ENCODE results near the gene NDC1.

The NDC1 gene

GRCh38 chr1:53729456-53730223 is 108.5 kb downstream of the NDC1 start:
- no peak for DNase-seq

GRCh38 chr1:53728702-53729455 is 109.2 kb downstream of the NDC1 start:
- DNase-seq = no peak

GRCh38 chr1:53728196-53728595 is 109.9 kb downstream of the NDC1 start:
- no peak for DNase-seq

GRCh38 chr1:53727461-53728092 is 110.5 kb downstream of the NDC1 start:
- DNase-seq = no peak

GRCh38 chr1:53726009-53726600 is 112.0 kb downstream of the NDC1 start:
- DNase-seq = no peak

GRCh38 chr1:53725238-53725689 is 112.8 kb downstream of the NDC1 start:
- no peak for DNase-seq

GRCh38 chr1:53722025-53722424 is 116.1 kb downstream of the NDC1 start:
- no peak for DNase-seq

- no peak for DNase-seq
Measured at GRCh38 chr1:53721088-53721487, 117.0 kb downstream of the NDC1 start.

GRCh38 chr1:53719469-53719868 is 118.6 kb downstream of the NDC1 start:
- no peak for DNase-seq

GRCh38 chr1:53718443-53718842 is 119.7 kb downstream of the NDC1 start:
- no peak for DNase-seq

GRCh38 chr1:53717025-53717804 is 120.9 kb downstream of the NDC1 start:
- DNase-seq = no peak

- DNase-seq = no peak
Measured at GRCh38 chr1:53716150-53716549, 121.9 kb downstream of the NDC1 start.

GRCh38 chr1:53715478-53715877 is 122.6 kb downstream of the NDC1 start:
- no peak for DNase-seq
